SK-N-MC (cell line): ENCODE measurements around the gene NKPD1.

Experiments
- DNase-seq: peaks from one replicate; pipeline ENCODE4 v3.0.0-alpha.2; 2011; ENCODE audit warnings: low read depth, low spot score
- H3K27ac ChIP-seq: fragments of 200-600 bp; sonication (generic); 2 replicates; pipeline ENCODE4 v1.5.1; 2016; ENCODE audit warnings: mixed run types
- H3K36me3 ChIP-seq: fragments of 200-600 bp; sonication (generic); 2 replicates; pipeline ENCODE4 v1.6.1; 2017; ENCODE audit warnings: antibody characterized with exemption, low read length, mixed read lengths; ENCODE audit not compliant: insufficient read depth
- H3K4me3 ChIP-seq: fragments of 200-600 bp; sonication (generic); 2 replicates; pipeline ENCODE4 v1.5.1; 2016
- H3K9ac ChIP-seq: fragments of 200-600 bp; sonication (generic); 2 replicates; pipeline ENCODE4 v1.8.0; 2017; ENCODE audit warnings: mixed run types, mixed read lengths; ENCODE audit not compliant: insufficient read length
- H3K9me3 ChIP-seq: fragments of 200-600 bp; sonication (generic); 2 replicates; pipeline ENCODE4 v1.6.1; 2017; ENCODE audit warnings: low read depth, mild to moderate bottlenecking, antibody characterized with exemption, low read length, moderate library complexity, mixed read lengths
- EZH2 ChIP-seq: fragments of 200-600 bp; sonication (generic); IDR thresholded peaks from one replicate; pipeline ENCODE4 v1.6.1; 2017; ENCODE audit warnings: antibody characterized with exemption
- FOXP2 ChIP-seq: optimal IDR thresholded peaks from 2 replicates; pipeline ENCODE3; 2011; ENCODE audit warnings: mild to moderate bottlenecking, moderate library complexity; ENCODE audit not compliant: insufficient read depth; ENCODE audit errors: extremely low read length, control extremely low read depth
- POLR2AphosphoS5 ChIP-seq: IDR thresholded peaks from 2 replicates; pipeline ENCODE4 v1.6.1; 2012; ENCODE audit warnings: mild to moderate bottlenecking, low read depth, low read length, borderline replicate concordance

Gene NKPD1

DNA sequence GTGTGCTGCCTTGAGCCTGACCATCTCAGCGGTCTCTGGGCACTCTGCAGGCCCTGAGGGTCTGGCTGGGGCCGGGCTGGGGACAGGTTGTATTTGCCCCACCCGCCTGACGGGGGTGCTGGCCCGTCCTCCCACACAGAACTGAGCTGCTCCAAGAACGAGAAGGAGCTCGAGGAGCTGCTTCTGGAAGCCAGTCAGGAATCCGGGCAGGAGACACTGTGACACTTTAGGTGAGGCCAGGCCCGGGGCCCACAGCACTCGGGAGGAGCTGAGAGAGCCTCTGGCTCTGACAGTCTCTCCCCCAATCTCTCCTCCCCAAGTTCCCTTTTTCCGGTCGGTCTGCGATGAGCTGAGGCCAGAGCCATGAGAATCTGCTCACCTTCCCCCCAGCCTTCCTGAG lies 14.5 kb downstream of the NKPD1 start:
- no peaks in the 10 kb centered on the region; the same call in 1 of the 2 replicates for H3K36me3 ChIP-seq
- no peak for TF ChIP-seq POLR2AphosphoS5
- no peak for TF ChIP-seq EZH2
- no peak for TF ChIP-seq FOXP2
- no peak for DNase-seq

DNA sequence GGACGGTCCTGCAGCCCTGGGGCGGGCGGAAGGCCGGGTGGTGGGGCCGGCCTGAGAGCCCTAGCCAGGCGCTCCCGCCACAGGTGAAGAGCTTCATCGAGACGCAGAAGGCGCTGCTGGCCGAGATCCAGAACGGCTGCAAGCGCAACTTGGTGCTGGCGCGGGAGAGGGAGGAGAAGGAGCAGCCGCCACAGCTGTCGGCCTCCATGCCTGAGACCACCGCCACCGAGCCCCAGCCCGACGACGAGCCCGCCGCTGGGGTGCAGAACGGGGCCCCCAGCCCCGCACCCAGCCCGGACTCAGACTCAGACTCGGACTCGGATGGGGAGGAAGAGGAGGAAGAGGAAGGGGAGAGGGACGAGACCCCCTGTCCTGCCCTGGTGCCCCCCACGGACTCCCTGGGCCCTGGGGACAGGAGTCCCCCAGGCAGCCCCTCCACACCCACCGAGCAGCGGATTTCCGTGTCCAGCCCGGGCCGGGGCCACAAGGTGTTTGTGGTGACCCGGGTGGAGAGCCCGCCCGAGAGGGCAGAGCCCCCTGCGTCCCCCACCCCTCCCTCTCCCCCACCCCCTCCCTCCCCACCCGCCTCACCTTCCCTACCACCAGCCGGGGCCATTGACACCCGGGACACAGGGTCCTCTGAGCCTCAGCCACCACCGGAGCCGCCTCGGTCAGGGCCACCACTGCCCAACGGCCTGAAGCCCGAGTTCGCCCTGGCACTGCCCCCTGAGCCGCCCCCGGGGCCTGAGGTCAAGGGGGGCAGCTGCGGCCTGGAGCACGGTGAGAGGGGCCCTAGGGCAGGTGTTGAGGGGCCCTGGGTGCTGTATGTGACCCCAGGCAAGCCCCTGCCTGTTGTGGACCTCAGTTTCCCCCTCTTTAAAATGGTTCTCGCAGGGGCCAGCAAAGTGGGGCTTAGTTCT lies 15.3 kb downstream of the NKPD1 start:
- Histone ChIP-seq H3K4me3 (no peak overlapping the region), H3K9me3 (no peaks in the 10 kb centered on the region), H3K27ac (no peak overlapping the region), H3K36me3 (no peaks in the 10 kb centered on the region; the same call in 1 of the 2 replicates), H3K9ac (no peak overlapping the region)
- no peak for DNase-seq
- TF ChIP-seq FOXP2 (no peak), POLR2AphosphoS5 (no peak), EZH2 (no peak)

More for the DNA sequence above, 14.5 kb downstream of the NKPD1 start:
- no peaks in the 10 kb centered on the region for H3K9me3 ChIP-seq
- no peak overlapping the region for H3K4me3 ChIP-seq
- H3K9ac ChIP-seq: no peak overlapping the region
- H3K27ac ChIP-seq: no peak overlapping the region

DNA sequence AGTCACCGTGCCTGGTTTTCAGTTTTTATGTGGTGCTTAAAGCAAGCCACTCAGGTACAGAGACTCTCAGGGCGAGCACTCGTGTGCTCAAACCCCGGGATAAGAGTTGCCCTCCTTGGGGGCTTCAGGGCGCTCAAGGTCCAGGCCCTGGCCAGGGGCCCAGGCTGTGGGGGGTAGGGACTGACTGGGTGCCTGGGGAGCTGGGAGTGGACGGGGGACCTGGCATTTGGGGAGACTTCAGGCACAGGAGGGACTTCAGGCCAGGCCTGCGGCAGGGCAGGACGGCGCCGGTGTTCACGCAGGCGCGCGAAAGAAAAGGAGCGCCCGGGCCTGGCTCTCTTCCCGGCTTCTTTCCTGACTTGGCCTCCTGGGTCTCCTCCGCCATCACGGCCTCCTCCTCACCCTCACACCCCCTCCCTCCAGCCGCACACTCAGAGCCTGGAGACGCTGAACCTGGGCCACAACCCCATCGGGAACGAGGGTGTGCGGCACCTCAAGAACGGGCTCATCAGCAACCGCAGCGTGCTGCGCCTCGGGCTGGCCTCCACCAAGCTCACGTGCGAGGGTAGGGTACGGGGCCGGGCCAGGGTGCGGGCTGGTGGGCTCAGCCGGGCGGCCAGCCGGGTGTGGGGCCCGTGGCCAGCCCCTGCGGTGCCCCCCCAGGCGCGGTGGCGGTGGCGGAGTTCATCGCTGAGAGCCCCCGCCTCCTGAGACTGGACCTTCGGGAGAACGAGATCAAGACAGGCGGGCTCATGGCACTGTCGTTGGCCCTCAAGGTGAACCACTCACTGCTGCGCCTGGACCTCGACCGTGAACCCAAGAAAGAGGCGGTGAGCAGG lies 16.1 kb downstream of the NKPD1 start:
- no peak for DNase-seq
- no peak overlapping the region for H3K9ac ChIP-seq
- no peaks in the 10 kb centered on the region for H3K9me3 ChIP-seq
- H3K36me3 ChIP-seq: no peaks in the 10 kb centered on the region; the same call in 1 of the 2 replicates
- no peak overlapping the region for H3K27ac ChIP-seq
- no peak for TF ChIP-seq EZH2
- TF ChIP-seq POLR2AphosphoS5: no peak
- H3K4me3 ChIP-seq: no peak overlapping the region

DNA sequence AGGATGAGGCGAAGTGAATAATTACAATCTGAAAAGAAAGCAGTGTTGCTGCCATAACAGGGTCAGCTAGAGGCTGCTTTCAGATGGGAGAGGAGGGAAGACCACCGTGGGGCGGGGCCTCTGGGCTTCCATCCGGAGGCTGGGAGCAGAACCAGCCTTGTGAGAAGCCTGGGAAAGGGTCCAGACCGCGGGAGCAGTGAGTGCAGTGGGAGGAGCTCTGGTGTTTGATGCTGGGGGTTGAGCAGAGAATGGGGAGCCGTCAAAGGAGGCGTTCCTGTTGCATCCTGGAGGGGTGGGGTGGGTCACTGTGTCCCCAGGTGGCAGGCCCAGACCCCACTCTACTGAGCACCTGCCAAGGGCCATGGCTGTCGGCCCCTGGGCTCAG lies 18.1 kb downstream of the NKPD1 start:
- no peaks in the 10 kb centered on the region for H3K9me3 ChIP-seq
- no peak for DNase-seq
- no peak overlapping the region for H3K4me3 ChIP-seq
- TF ChIP-seq FOXP2: no peak
- H3K9ac ChIP-seq: no peak overlapping the region
- H3K27ac ChIP-seq: no peak overlapping the region
- no peaks in the 10 kb centered on the region; the same call in 1 of the 2 replicates for H3K36me3 ChIP-seq

DNA sequence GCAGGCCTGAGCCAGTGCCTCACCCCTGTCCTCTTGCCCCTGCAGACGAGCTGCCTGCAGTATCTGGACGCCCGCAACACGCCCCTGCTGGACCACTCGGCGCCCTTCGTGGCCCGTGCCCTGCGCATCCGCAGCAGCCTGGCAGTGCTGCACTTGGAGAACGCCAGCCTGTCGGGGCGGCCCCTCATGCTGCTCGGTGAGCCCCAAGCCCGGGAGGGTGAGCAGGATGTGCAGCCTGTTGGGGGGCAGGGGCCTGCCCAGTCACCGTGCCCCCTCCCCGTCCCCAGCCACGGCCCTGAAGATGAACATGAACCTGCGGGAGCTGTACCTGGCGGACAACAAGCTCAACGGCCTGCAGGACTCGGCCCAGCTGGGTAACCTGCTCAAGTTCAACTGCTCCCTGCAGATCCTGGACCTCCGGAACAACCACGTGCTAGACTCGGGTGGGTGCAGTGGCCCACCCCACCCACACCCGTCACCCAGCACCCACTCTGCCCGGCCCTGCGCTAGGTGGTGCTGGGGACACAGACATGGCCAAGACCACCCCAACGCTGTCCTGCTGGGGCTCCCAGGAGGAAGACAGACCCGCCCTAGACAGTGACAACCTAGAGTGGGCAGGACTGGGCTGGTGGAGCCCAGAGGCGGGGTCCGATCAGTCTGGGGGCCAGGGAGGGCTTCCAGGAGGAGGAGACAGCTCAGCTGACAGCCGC lies 18.6 kb downstream of the NKPD1 start:
- Histone ChIP-seq H3K9me3 (no peaks in the 10 kb centered on the region), H3K36me3 (no peaks in the 10 kb centered on the region; the same call in 1 of the 2 replicates), H3K4me3 (no peak overlapping the region), H3K27ac (no peak overlapping the region), H3K9ac (no peak overlapping the region)
- DNase-seq: no peak
- TF ChIP-seq POLR2AphosphoS5: no peak
- TF ChIP-seq EZH2: no peak
- TF ChIP-seq FOXP2: no peak

DNA sequence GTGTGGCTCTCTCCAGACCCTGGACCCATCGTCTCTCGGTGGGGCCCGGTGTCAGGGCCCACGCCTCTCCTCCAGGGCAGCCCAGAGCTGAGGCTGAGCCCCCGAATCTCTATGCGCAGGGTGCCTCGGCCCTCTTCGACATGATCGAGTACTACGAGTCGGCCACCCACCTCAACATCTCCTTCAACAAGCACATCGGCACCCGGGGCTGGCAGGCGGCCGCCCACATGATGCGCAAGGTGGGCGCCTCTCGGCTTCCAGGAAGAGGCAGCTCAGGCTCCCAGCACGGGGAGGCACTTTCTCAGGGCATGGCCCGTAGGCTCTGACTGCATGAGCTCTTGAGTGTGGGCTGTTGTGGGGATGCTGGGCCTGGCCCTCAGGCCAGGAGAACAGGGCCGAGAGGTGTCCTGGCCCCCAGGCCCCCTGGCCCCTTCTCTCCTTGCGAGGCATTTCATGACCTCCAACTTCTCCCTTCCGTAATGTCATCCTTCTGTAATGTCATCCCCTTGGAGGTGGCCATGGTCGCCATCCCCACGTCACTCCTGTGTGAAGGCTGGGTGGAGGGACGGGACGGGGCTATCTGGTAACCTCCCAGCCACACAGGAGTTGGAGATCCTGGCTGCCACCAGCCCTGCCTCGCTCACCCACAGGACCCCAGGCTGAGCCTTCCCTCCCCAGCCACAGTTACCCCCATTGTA lies 19.4 kb downstream of the NKPD1 start:
- DNase-seq: no peak
- H3K9ac ChIP-seq: no peak overlapping the region
- H3K9me3 ChIP-seq: no peaks in the 10 kb centered on the region
- H3K27ac ChIP-seq: no peak overlapping the region
- no peak for TF ChIP-seq EZH2
- no peak for TF ChIP-seq POLR2AphosphoS5
- no peaks in the 10 kb centered on the region; the same call in 1 of the 2 replicates for H3K36me3 ChIP-seq
- no peak overlapping the region for H3K4me3 ChIP-seq

DNA sequence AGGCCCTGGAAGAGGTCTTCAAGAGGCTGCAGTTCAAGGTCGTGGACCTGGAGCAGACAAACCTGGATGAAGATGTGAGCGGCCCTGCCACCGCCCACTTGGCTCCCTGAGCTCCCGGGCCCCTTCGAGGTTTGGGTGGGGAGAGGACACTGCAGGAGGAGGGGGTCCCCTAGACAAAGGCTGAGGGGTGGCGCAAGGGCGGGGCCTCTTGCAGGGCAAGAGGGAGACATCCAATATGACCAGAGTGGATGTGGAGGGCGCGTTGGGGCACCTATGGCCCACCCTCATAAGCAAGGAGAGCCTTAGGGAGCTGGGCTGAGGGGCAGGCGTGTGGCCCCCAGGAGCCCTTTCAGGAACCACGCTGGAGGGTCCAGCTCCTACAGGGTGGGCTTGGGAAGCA lies 20.2 kb downstream of the NKPD1 start:
- Histone ChIP-seq H3K27ac (no peak overlapping the region), H3K9me3 (no peaks in the 10 kb centered on the region), H3K9ac (no peak overlapping the region), H3K4me3 (no peak overlapping the region), H3K36me3 (no peaks in the 10 kb centered on the region; the same call in 1 of the 2 replicates)
- DNase-seq: no peak
- TF ChIP-seq FOXP2 (no peak), EZH2 (no peak), POLR2AphosphoS5 (no peak)

DNA sequence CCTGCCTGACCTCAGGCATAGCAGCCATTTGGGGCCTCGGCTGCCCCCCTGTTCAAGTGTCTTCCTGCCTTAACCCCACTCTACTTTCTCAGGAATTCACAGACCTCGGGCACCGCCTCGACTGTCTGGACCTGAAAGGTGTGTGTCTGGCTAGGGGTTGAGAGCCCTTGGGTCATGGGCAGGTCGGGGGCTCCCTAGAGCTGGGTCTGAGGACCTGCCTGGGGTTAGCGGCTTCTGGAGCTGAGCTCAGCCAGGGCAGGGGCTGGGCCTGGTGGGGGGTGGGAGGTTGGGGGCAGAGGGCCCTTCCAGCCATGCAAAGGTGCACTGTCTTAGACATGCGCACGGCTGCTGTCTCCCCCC lies 20.7 kb downstream of the NKPD1 start:
- Histone ChIP-seq H3K4me3 (no peak overlapping the region), H3K27ac (no peak overlapping the region), H3K9ac (no peak overlapping the region), H3K9me3 (no peaks in the 10 kb centered on the region), H3K36me3 (no peaks in the 10 kb centered on the region; the same call in 1 of the 2 replicates)
- TF ChIP-seq EZH2: no peak
- TF ChIP-seq POLR2AphosphoS5: no peak
- no peak for TF ChIP-seq FOXP2
- DNase-seq: no peak
